HFF-Myc (cell line): ENCODE data around the gene ABCC3.
A peak's percentile ranks its signal among the peaks of the same experiment; 100 is the strongest.
"Not testable (repeated sequence)": the region's sequence is repeated elsewhere in the genome, so short reads cannot be mapped to it uniquely, and the experiment has no call there.

Source experiments
- DNase-seq: peaks from one replicate; pipeline ENCODE4 v3.0.0-alpha.2; 2011; ENCODE audit warnings: low read depth; ENCODE audit errors: extremely low read depth
- H3K4me3 ChIP-seq: replicated peaks from 2 replicates; pipeline ENCODE4 v1.5.1; 2011; ENCODE audit warnings: low read depth, mild to moderate bottlenecking, control low read depth, low read length
- TF ChIP-seq, protein P1 (sequence below): IDR thresholded peaks from 2 replicates; pipeline ENCODE4 v1.5.1; 2012; ENCODE audit warnings: mild to moderate bottlenecking, low read depth, low read length, control low read depth; ENCODE audit errors: missing control alignments

The ABCC3 gene

DNA sequence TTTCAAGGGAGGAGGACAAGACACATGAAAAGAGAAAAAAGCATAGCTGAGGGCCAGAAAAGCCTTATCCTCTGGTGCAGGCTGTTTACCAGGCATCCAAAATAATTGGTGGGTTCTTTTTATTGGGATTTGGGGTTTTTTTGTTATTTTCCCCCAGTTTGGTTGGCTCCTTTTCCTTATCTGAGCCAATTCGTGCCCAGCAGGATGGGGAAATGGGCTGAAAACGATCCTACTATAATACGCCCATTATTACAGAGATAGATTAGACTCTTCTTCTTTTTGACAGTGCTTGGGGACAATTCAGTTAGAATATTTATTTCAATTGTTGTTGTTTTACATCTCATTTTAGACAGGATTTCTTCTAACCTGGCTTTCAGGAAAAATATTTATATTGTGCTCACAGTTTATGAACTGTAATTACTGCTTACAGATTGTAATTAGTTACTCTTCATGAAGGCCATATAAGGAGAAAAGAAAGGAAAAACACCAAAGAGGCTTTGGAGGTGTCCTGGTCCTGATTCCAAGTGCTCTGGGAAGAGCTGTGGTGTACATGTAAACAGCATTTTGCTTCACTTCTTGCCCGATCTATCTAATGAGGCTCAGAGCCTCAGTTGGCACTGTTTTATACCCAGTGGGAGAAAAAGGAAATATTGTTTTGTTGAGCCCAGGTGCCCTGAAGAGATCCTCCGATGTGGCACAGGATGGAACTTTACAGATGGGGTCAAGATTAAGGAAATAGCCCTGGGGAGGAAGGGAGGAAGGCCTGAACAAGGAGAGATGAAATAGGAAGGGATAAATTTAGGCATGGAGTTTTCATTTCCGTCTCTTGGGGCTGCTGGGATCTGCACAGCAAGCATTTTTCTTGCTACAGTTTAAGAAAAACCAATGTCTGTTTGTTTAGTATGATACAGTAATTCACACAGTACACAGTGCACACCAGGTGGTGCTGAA is 73.6 kb downstream of the ABCC3 start:
- no peak for DNase-seq
- peak overlapping the region; percentile 59 for H3K4me3 ChIP-seq
- TF ChIP-seq, protein P1, sequence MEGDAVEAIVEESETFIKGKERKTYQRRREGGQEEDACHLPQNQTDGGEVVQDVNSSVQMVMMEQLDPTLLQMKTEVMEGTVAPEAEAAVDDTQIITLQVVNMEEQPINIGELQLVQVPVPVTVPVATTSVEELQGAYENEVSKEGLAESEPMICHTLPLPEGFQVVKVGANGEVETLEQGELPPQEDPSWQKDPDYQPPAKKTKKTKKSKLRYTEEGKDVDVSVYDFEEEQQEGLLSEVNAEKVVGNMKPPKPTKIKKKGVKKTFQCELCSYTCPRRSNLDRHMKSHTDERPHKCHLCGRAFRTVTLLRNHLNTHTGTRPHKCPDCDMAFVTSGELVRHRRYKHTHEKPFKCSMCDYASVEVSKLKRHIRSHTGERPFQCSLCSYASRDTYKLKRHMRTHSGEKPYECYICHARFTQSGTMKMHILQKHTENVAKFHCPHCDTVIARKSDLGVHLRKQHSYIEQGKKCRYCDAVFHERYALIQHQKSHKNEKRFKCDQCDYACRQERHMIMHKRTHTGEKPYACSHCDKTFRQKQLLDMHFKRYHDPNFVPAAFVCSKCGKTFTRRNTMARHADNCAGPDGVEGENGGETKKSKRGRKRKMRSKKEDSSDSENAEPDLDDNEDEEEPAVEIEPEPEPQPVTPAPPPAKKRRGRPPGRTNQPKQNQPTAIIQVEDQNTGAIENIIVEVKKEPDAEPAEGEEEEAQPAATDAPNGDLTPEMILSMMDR = no peak

DNA sequence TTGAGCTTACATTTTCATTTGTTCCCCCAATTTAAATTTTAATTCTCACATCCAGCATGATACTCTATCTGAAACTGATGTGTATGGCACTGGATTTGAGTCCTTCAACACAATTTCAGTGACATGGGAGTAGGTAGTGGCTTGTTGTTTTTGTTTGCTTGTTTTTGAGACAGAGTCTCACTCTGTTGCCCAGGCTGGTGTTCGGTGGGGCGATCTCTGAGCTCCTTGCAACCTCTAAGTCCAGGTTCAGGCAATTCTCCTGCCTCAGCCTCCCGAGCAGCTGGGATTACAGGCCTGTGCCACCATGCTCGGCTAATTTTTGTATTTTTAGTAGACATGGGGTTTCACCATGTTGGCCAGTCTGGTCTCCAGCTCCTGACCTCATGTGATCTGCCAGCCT is 74.4 kb downstream of the ABCC3 start:
- DNase-seq = not testable (repeated sequence)
- peak overlapping the region; percentile 59; the same call in 1 of the 2 replicates for H3K4me3 ChIP-seq

DNA sequence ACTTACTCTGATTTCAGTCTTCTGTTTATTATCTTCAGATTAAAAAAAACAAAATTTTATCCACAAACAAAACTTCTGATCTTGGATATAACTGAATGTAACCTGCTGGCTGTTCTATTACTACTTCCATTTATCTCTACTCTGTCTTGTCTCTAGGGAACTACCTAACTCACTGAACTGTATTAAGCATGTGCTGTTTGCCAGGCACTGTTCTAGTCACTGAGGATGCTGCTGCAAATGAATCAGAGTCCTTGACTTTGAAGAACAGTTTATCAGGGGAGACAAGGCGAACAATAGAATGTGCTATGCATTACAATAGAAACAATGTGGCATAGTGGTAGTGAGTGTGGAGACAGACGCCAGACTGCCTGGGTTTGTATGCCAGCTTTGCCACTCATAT is 75.3 kb downstream of the ABCC3 start:
- DNase-seq = no peak
- TF ChIP-seq, protein P1 = no peak
- no peak overlapping the region for H3K4me3 ChIP-seq

DNA sequence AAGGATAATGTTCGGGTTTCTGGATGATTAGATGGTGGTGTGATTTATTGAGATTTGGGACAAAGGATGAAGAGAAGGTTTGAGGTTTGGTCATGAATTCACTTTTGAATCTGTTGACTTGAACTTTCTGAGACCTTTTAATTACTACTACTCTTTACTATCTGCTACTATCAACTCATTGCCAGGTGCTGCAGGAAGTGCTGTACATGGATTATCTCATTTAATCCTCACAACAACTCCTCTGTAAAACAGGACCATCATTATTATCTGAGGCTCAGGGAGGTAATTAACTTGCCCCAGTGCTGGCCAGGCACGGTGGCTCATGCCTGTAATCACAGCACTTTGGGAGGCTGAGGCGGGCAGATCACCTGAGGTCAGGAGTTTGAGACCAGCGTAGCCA is 76.0 kb downstream of the ABCC3 start:
- no peak for DNase-seq
- no peak overlapping the region for H3K4me3 ChIP-seq
- TF ChIP-seq, protein P1 = no peak

DNA sequence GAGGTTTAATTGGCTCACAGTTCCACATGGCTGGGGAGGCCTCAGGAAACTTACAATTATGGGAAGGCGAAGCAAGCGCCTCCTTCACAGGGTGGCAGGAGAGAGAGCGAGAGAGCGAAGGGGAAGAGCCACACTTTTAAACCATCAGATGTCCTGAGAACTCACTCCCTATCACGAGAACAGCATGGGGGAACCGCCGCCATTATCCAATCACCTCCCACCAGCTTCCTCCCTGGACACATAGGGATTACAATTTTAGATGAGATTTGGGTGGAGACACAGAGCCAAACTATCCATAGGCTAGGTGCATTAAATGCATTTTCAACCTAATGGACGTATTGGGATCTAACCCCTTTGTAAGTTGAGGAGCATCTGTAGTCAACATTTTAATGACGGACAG is 78.0 kb downstream of the ABCC3 start:
- TF ChIP-seq, protein P1 = no peak
- no peak overlapping the region for H3K4me3 ChIP-seq
- DNase-seq = no peak

DNA sequence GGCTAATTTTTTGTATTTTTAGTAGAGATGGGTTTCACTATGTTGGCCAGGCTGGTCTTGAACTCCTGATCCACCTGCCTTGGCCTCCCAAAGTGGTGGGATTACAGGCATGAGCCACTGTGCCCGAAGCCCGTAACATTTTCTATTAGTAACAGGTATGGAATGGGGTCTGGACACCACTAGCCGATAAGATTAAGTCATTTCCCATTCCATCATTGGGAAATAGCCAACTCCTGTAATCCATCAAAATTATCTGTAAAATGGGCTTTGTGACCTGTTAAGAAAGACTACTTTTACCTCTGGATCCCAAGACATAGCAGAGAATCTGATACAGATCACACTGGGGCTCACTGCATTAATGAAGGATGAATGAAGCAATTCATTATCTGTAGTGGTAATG is 80.8 kb downstream of the ABCC3 start:
- TF ChIP-seq, protein P1 = no peak
- DNase-seq = no peak
- no peak overlapping the region for H3K4me3 ChIP-seq

DNA sequence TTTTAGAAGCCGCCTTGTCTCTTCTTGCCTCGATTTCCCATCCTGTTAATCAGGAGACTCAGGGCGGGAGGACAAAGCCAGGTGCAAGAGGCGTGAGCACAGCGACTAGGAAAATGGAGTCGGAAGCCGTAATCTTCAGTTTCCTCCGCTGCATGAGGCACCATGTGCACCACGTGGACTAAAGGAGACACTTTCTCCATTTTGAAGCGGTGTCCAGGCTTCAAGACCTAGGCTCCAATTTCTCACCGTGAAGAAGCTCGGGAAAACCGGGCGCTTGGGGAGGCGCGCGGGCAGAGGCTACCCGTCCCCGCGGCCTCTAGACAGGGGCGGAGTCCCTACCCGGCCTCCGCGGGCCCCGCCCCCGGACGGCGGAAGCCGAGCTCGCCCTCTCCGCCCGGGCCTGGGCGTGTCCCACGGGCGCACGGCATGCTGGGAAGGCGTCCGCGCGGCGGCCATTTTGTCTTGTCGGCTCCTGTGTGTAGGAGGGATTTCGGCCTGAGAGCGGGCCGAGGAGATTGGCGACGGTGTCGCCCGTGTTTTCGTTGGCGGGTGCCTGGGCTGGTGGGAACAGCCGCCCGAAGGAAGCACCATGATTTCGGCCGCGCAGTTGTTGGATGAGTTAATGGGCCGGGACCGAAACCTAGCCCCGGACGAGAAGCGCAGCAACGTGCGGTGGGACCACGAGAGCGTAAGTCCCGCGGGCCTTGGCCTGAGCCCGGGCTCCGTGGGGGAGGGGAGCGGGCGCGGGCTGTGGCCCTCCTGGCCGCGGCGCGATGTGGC is 84.7 kb downstream of the ABCC3 start, which contains the start of gene LUC7L3:
Gene LUC7L3, plus strand, starts transcription at position 460 of the 780 bp plus-strand sequence. Its CDS starts 130 bp downstream, at position 590.
- TF ChIP-seq, protein P1 = no peak

More for the DNA sequence above, 84.7 kb downstream of the ABCC3 start, which contains the start of gene LUC7L3:
- H3K4me3 ChIP-seq = peak within 1 kb of the TSS; percentile 88
- peak; percentile 71 for DNase-seq
